Erythroblast (primary cell): ENCODE results near the gene EHBP1L1.

ENCODE experiments used
- DNase-seq, 2 experiments: peaks; one replicate each; lab custom pipeline; 2025; lab: John Stamatoyannopoulos, UW
- GATA1 ChIP-seq: IDR thresholded peaks from 2 replicates; pipeline ENCODE4 v1.6.1; 2011; ENCODE audit warnings: low read depth, mild to moderate bottlenecking, control low read depth, low read length, moderate library complexity
- POLR2A ChIP-seq: IDR thresholded peaks from 2 replicates; pipeline ENCODE4 v1.6.1; 2011; ENCODE audit warnings: mild to moderate bottlenecking, low read length

Gene EHBP1L1

GRCh38 chr11:65595543-65596281 is 19.9 kb downstream of the EHBP1L1 start, which contains the start of gene KCNK7:
Gene KCNK7, minus strand, starts transcription at chr11:65595800. Its CDS starts 28 bp downstream, at chr11:65595772.
- DNase-seq = peak in 1 of 2 experiments; percentile 53
- TF ChIP-seq GATA1 (no peak), POLR2A (no peak)

DNA sequence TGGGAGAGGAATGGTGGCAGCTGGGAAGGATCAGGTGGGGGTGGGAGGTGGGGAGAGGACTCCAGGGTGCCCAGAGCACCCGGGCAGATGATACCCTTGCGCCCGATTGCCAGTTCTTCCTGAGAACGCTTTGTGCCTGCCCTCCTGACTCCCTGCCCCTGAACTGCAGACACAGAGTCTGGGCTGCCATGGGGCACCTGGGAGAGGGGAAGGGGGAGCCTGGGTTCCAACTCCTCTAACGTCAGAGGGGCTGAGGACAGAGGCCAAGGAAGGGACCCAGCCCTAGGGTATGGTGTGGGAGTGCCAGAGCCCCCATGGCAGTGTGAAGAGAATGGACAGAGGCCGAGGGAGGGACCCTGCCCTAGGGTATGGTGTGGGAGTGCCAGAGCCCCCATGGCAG is 20.7 kb downstream of the EHBP1L1 start:
- TF ChIP-seq GATA1 = no peak
- TF ChIP-seq POLR2A = no peak
- DNase-seq = no peak

DNA sequence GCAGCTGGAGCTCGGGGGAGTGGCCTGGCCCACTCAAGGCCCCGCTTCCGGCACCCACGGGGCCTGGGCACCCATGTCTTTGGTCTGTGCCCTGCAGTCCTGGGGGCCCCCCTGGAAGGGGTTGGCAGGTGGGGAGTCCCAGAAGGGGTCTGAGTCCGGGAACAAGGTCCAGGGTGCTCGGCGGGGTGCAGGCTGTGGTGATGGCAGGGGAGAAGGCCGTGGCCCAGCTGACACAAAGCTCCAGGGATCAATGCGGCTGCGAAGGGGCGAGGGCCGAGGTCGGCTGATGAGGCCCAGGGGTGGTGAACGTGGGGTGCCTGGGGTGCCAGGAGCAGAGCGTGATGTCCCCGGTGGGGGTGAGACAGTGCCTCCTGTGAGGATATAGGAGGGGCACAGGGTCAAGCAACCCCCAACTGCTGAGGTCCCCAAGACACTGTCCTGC is 22.4 kb downstream of the EHBP1L1 start:
- no peak for DNase-seq
- TF ChIP-seq POLR2A = no peak
- no peak for TF ChIP-seq GATA1

- TF ChIP-seq GATA1 (no peak), POLR2A (no peak)
- no peak for DNase-seq
These were observed 23.5 kb downstream of the EHBP1L1 start for GRCh38 chr11:65599216-65599954.

DNA sequence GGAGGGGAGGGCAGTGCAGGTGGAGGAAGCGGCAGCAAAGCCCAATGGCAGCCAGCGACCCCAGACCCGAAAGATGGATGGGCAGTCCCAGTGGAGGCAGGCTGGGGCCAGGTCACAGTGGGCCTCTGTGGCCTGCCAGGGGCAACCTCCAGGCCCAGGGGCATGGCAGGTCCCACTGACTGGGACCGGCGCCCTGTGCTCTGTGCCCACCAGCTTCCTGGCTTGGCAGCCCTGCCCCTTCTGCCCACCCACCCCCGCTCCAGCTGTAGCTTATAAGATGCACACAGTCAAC is 24.0 kb downstream of the EHBP1L1 start:
- TF ChIP-seq GATA1 = no peak
- no peak for TF ChIP-seq POLR2A
- no peak for DNase-seq

GRCh38 chr11:65604258-65604657 is 28.4 kb downstream of the EHBP1L1 start:
- no peak for DNase-seq
- TF ChIP-seq POLR2A (no peak), GATA1 (no peak)

GRCh38 chr11:65606876-65607613 is 31.2 kb downstream of the EHBP1L1 start:
- TF ChIP-seq POLR2A (no peak), GATA1 (no peak)
- peak; percentile 51 to 57 for DNase-seq

DNA sequence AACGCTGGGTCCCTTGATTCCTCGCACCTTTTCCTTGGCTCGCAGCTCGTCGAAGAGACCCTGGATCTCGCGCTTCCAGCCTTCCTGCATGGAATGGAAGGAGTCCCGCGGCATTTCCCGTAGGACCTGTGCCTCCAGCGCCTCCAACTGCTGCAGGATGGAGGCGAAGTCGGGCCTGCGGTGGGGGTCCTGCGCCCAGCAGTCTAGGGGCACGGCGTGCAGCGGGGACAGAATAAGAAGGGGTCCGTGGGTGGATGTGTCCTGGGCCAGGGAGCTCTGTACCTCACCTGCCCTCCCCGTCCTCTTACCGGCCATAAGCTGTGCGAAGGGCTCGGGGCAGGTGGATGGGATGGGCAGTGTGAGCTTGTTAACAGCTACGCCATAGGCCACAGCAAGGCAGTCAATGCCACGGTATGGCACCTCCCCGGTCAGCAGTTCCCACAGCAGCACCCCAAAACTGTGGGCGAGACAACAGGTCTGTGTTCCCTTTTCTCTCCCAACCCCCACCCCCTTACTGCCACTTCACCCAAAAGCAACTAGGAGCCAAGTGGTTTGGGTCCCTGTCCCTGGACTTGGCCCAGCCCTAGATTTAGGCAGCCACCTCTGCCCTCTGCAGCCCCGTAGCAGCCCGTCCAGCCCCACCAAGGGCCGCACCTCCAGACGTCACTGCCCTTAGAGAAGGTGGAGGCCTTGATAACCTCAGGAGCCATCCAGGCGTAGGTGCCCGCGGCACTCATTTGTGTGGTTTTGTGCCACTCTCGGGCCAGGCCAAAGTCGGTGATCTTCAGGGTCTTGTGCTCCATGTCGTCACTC is 32.0 kb downstream of the EHBP1L1 start:
- TF ChIP-seq GATA1 (no peak), POLR2A (no peak)
- no peak for DNase-seq

GRCh38 chr11:65609229-65609628 is 33.4 kb downstream of the EHBP1L1 start:
- no peak for TF ChIP-seq GATA1
- no peak for TF ChIP-seq POLR2A
- peak; percentile 66 to 70 for DNase-seq

DNA sequence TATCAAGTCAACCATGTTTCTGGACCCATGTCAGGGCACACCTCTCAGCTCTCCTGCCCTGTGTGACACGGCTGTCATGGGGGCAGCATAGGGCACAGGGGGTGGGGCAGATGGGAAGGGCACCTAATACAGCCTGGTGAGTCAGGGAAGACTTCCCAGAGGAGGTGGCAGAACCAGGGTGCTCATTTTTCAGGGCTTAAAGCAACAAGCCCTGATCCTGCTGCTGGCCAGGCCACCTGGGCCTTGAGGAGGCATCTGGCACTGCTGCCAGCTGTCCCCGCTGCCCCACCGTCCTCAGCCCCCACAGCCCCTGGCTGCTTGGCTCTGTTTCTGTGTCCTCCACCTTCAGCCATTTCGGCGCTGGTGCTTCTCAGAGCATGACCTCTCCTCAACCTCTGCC is 33.8 kb downstream of the EHBP1L1 start:
- no peak for DNase-seq
- TF ChIP-seq POLR2A (no peak), GATA1 (no peak)

DNA sequence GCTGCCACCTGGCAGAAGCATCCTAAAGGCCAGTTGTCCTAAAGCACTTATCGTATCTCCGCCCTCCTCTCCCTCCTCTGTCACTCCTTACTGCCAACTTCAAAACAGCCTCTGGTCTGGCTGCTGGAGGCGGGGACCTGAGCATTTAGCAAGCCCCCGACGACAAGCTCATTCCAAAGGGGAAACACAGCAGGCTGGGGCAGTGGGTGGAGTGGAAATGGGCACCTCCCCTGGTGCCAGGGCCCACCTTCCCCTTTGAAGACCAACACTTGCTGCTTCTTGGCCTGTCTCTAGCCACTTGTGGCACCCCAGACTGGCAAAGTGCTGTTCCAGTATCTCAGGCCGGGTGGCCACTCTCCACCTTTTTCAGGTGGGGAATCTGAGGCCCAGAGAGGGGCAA is 34.6 kb downstream of the EHBP1L1 start:
- TF ChIP-seq POLR2A = no peak
- TF ChIP-seq GATA1 = no peak
- no peak for DNase-seq

- TF ChIP-seq POLR2A = no peak
- TF ChIP-seq GATA1 = no peak
These were observed 35.3 kb downstream of the EHBP1L1 start for GRCh38 chr11:65611028-65611757.

More at GRCh38 chr11:65611028-65611757, 35.3 kb downstream of the EHBP1L1 start:
- DNase-seq = no peak
